Parathyroid adenoma (tissue), 2 donors: Measurements from ENCODE around the gene ST7.

Experiments
- H2AFZ ChIP-seq: fragments of 300-600 bp; sonication (generic); one replicate; pipeline ENCODE4 v1.7.0; 2017; ENCODE audit warnings: antibody characterized with exemption, mild to moderate bottlenecking
- H3K27ac ChIP-seq: fragments of 300-600 bp; sonication (generic); one replicate; pipeline ENCODE4 v1.7.0; 2017
- H3K27me3 ChIP-seq: fragments of 300-600 bp; sonication (generic); one replicate; pipeline ENCODE4 v1.7.0; 2017; ENCODE audit warnings: low read length; ENCODE audit not compliant: control insufficient read depth, insufficient read depth
- H3K36me3 ChIP-seq: fragments of 300-600 bp; sonication (generic); one replicate; pipeline ENCODE4 v1.7.0; 2017; ENCODE audit warnings: low read length; ENCODE audit not compliant: control insufficient read depth, insufficient read depth
- H3K4me1 ChIP-seq: fragments of 300-600 bp; sonication (generic); one replicate; pipeline ENCODE4 v1.7.0; 2017; ENCODE audit warnings: control low read depth
- H3K4me2 ChIP-seq: fragments of 300-600 bp; sonication (generic); one replicate; pipeline ENCODE4 v1.7.0; 2017; ENCODE audit warnings: low read length
- H3K4me3 ChIP-seq: fragments of 300-600 bp; sonication (generic); one replicate; pipeline ENCODE4 v1.7.0; 2017; ENCODE audit warnings: low read depth, low read length
- H3K79me2 ChIP-seq: fragments of 300-600 bp; sonication (generic); one replicate; pipeline ENCODE4 v1.7.0; 2017; ENCODE audit warnings: control low read depth
- H3K9ac ChIP-seq: fragments of 300-600 bp; sonication (generic); one replicate; pipeline ENCODE4 v1.7.0; 2017; ENCODE audit warnings: mild to moderate bottlenecking
- H3K9me3 ChIP-seq: fragments of 300-600 bp; sonication (generic); one replicate; pipeline ENCODE4 v1.7.0; 2017; ENCODE audit warnings: low read length; ENCODE audit not compliant: control insufficient read depth
- CTCF ChIP-seq: fragments of 300-600 bp; sonication (generic); IDR thresholded peaks from one replicate; pipeline ENCODE4 v1.7.0; 2017; ENCODE audit warnings: antibody characterized with exemption, mild to moderate bottlenecking
- donor health status: primary hyperparathyroidism.

The ST7 gene

GRCh38 chr7:117271566-117271965 is 318.3 kb downstream of the ST7 start:
- no peaks in the 10 kb centered on the region for H3K36me3 ChIP-seq
- TF ChIP-seq CTCF = no peak

GRCh38 chr7:117272017-117272759 is 318.9 kb downstream of the ST7 start:
- Histone ChIP-seq H3K27ac (no peak overlapping the region), H3K4me3 (no peak overlapping the region), H3K9ac (no peak overlapping the region)

More at GRCh38 chr7:117271566-117271965, 318.3 kb downstream of the ST7 start:
- H3K4me3 ChIP-seq = no peak overlapping the region
- H3K9ac ChIP-seq = no peak overlapping the region
- no peaks in the 10 kb centered on the region for H3K79me2 ChIP-seq
- no peak overlapping the region for H3K27ac ChIP-seq
- no peaks in the 10 kb centered on the region for H3K9me3 ChIP-seq
- H3K4me1 ChIP-seq = no peaks in the 10 kb centered on the region
- no peaks in the 10 kb centered on the region for H3K27me3 ChIP-seq
- no peak overlapping the region for H2AFZ ChIP-seq
- no peak overlapping the region for H3K4me2 ChIP-seq

GRCh38 chr7:117273325-117273724 is 320.0 kb downstream of the ST7 start:
- no peak overlapping the region for H3K4me3 ChIP-seq
- H3K27me3 ChIP-seq = no peaks in the 10 kb centered on the region
- H3K9ac ChIP-seq = no peak overlapping the region
- no peaks in the 10 kb centered on the region for H3K9me3 ChIP-seq
- H3K4me2 ChIP-seq = no peak overlapping the region
- H3K4me1 ChIP-seq = no peaks in the 10 kb centered on the region
- H3K36me3 ChIP-seq = no peaks in the 10 kb centered on the region
- no peaks in the 10 kb centered on the region for H3K79me2 ChIP-seq
- H2AFZ ChIP-seq = no peak overlapping the region
- H3K27ac ChIP-seq = no peak overlapping the region
- TF ChIP-seq CTCF = no peak

More at GRCh38 chr7:117272017-117272759, 318.9 kb downstream of the ST7 start:
- H3K9me3 ChIP-seq = no peaks in the 10 kb centered on the region
- no peak overlapping the region for H3K4me2 ChIP-seq
- no peaks in the 10 kb centered on the region for H3K79me2 ChIP-seq
- no peak overlapping the region for H2AFZ ChIP-seq
- H3K27me3 ChIP-seq = no peaks in the 10 kb centered on the region
- no peaks in the 10 kb centered on the region for H3K36me3 ChIP-seq
- no peaks in the 10 kb centered on the region for H3K4me1 ChIP-seq
- no peak for TF ChIP-seq CTCF

- Histone ChIP-seq H3K9me3 (no peaks in the 10 kb centered on the region), H3K9ac (no peak overlapping the region), H3K4me1 (no peaks in the 10 kb centered on the region), H3K4me3 (no peak overlapping the region), H2AFZ (no peak overlapping the region), H3K4me2 (no peak overlapping the region), H3K79me2 (no peaks in the 10 kb centered on the region), H3K27me3 (no peaks in the 10 kb centered on the region), H3K36me3 (no peaks in the 10 kb centered on the region), H3K27ac (no peak overlapping the region)
- TF ChIP-seq CTCF = no peak
Observed at GRCh38 chr7:117273814-117274225, 320.5 kb downstream of the ST7 start.

GRCh38 chr7:117274951-117275350 is 321.6 kb downstream of the ST7 start:
- no peaks in the 10 kb centered on the region for H3K4me1 ChIP-seq
- H3K9ac ChIP-seq = no peak overlapping the region
- TF ChIP-seq CTCF = no peak
- no peak overlapping the region for H2AFZ ChIP-seq
- H3K27me3 ChIP-seq = no peaks in the 10 kb centered on the region
- no peaks in the 10 kb centered on the region for H3K79me2 ChIP-seq
- H3K4me3 ChIP-seq = no peak overlapping the region
- H3K9me3 ChIP-seq = no peaks in the 10 kb centered on the region
- H3K36me3 ChIP-seq = no peaks in the 10 kb centered on the region
- H3K27ac ChIP-seq = no peak overlapping the region
- no peak overlapping the region for H3K4me2 ChIP-seq
